ENCODE measurements around the gene TNFRSF25. TPM values are rescaled to one million over a fixed set of nuclear protein-coding genes. Genes with fewer than 3 reads are reported as not detected.

TNFRSF25 gene
- total and polyA plus RNA-seq, 10 of the 15 experiments (the other 5 are each of a cell fraction or from before 2014, with no cell fraction given): 0.23 to 8.6 (median 0.46) TPM; not detected in 5

DNA sequence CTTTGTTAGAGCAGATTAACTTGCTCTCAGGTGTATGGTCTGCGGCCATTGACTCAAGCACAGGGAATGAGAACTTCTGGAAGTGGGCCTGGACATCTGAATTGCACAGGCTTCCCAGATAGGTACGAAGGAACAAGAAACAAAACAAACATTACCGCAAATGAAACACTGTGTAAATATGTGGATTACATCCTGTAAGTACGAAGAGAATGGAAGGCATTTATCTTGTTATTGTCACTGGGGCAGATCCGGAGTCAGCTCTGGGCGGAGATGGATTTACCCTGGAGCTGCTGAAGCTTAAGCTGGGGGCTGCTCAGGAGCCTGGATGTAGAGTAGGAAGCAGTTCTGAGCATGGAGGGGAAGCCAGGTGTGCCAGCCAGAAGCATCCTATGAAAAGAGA lies 53.1 kb downstream of the TNFRSF25 start (continued):
- TF ChIP-seq MYC (IDR thresholded peaks at IDR 0.05; ENCODE audit: insufficient read depth, insufficient read length, insufficient replicate concordance, low read length, severe bottlenecking) (no peak), PAX8 (IDR thresholded peaks at IDR 0.05) (no peak), RBBP5 (conservative IDR thresholded peaks at IDR 0.05) (no peak), CBX3 (IDR thresholded peaks at IDR 0.05; ENCODE audit: borderline replicate concordance, low read depth) (no peak), WRNIP1 (IDR thresholded peaks at IDR 0.05; ENCODE audit: borderline replicate concordance, low read depth, low read length) (no peak), PAX5 (IDR thresholded peaks at IDR 0.05; ENCODE audit: borderline replicate concordance, low read depth, low read length) (no peak), NR2C1 (IDR thresholded peaks at IDR 0.05) (no peak), CUX1 (IDR thresholded peaks at IDR 0.05; ENCODE audit: insufficient replicate concordance, low read depth, low read length) (no peak), BCL3 (IDR thresholded peaks at IDR 0.05; ENCODE audit: borderline replicate concordance, insufficient read depth, low read depth, low read length, poor library complexity, severe bottlenecking) (no peak), EP300 (IDR thresholded peaks at IDR 0.05; ENCODE audit: borderline replicate concordance in 1 of 2, control insufficient read depth in 1 of 2, low read depth in 2 of 2, low read length in 2 of 2) (no peak), BMI1 (IDR thresholded peaks at IDR 0.05; ENCODE audit: borderline replicate concordance) (no peak), SMAD5 (IDR thresholded peaks at IDR 0.05; ENCODE audit: low read depth) (no peak)

Small RNA genes lying within 50 kb of the gene (microRNA-seq; reads per million reads assigned to microRNA genes)
- gene MIR4252: not detected

Small RNA genes lying within 50 kb of the gene (small RNA-seq; reads per million reads assigned to genes)
- not detected for gene MIR4252

Other genes starting within 250 kb of the TNFRSF25 start
Only the 7 nearest of the 14 such genes appear.
- 46.8 and 58.7 TPM in 2 replicates for gene ACOT7, start 72.4 kb downstream of the TNFRSF25 start, total RNA-seq (2014; rRNA removed)
- gene ACOT7, start 72.4 kb downstream of the TNFRSF25 start, total RNA-seq (2014; rRNA removed; fragmentation: Illumina TruSeq; extraction: Trizol): 26.2 and 26.6 TPM in 2 replicates
- gene ACOT7, start 72.4 kb downstream of the TNFRSF25 start, total RNA-seq (2021): 96.9 and 106 TPM in 2 replicates
- 25.1 and 63.8 TPM in 2 replicates for gene ACOT7, start 72.4 kb downstream of the TNFRSF25 start, polyA plus RNA-seq (2011; rRNA removed)
- 15.6 and 47.8 TPM in 2 replicates for gene ACOT7, start 72.4 kb downstream of the TNFRSF25 start, polyA plus RNA-seq (2014; fragmentation: Illumina TruSeq; extraction: Trizol)
- 10 to 100 TPM in 1 of 2 experiments, 1 to 10 TPM in 1; 8.9 to 20.2 TPM for gene ACOT7, start 72.4 kb downstream of the TNFRSF25 start, polyA plus RNA-seq (2014; fragmentation: Nextera tagmentation; extraction: Ambion mirVana)
- gene ACOT7, start 72.4 kb downstream of the TNFRSF25 start, polyA plus RNA-seq (2014; rRNA removed): 91.3 and 95.0 TPM in 2 replicates
- gene ACOT7, start 72.4 kb downstream of the TNFRSF25 start, polyA plus RNA-seq (2016; fragmentation: Nextera tagmentation; extraction: Ambion mirVana): 100 to 1,000 TPM; 190 to 206 TPM
- gene HES2, start 46.3 kb downstream of the TNFRSF25 start, total RNA-seq (2014; rRNA removed): 0.16 and 0.28 TPM in 2 replicates
- 0.13 and 0.14 TPM in 2 replicates for gene HES2, start 46.3 kb downstream of the TNFRSF25 start, total RNA-seq (2014; rRNA removed; fragmentation: Illumina TruSeq; extraction: Trizol)
- gene HES2, start 46.3 kb downstream of the TNFRSF25 start, total RNA-seq (2021): 0.32 and 1.0 TPM in 2 replicates
- 0.23 and 0.27 TPM in 2 replicates for gene HES2, start 46.3 kb downstream of the TNFRSF25 start, polyA plus RNA-seq (2011; rRNA removed)
- 0.13 and 0.16 TPM in 2 replicates for gene HES2, start 46.3 kb downstream of the TNFRSF25 start, polyA plus RNA-seq (2014; fragmentation: Illumina TruSeq; extraction: Trizol)
- gene HES2, start 46.3 kb downstream of the TNFRSF25 start, polyA plus RNA-seq (2014; fragmentation: Nextera tagmentation; extraction: Ambion mirVana): under 1 TPM; 0.13 TPM
- 0.16 and 0.49 TPM in 2 replicates for gene HES2, start 46.3 kb downstream of the TNFRSF25 start, polyA plus RNA-seq (2014; rRNA removed)
- 1 to 10 TPM; 1.2 to 2.0 TPM for gene HES2, start 46.3 kb downstream of the TNFRSF25 start, polyA plus RNA-seq (2016; fragmentation: Nextera tagmentation; extraction: Ambion mirVana)
- gene ESPN, start 41.4 kb downstream of the TNFRSF25 start, total RNA-seq (2014; rRNA removed): 0.44 TPM in 1 of 2 replicates, not detected in the other
- gene ESPN, start 41.4 kb downstream of the TNFRSF25 start, total RNA-seq (2014; rRNA removed; fragmentation: Illumina TruSeq; extraction: Trizol): not detected in 2 replicates
- 0.59 and 0.90 TPM in 2 replicates for gene ESPN, start 41.4 kb downstream of the TNFRSF25 start, total RNA-seq (2021)
- 0.19 and 0.71 TPM in 2 replicates for gene ESPN, start 41.4 kb downstream of the TNFRSF25 start, polyA plus RNA-seq (2011; rRNA removed)
- gene ESPN, start 41.4 kb downstream of the TNFRSF25 start, polyA plus RNA-seq (2014; fragmentation: Illumina TruSeq; extraction: Trizol): not detected in 2 replicates
- not detected for gene ESPN, start 41.4 kb downstream of the TNFRSF25 start, polyA plus RNA-seq (2014; fragmentation: Nextera tagmentation; extraction: Ambion mirVana)
- gene ESPN, start 41.4 kb downstream of the TNFRSF25 start, polyA plus RNA-seq (2014; rRNA removed): 0.18 and 0.28 TPM in 2 replicates
- gene ESPN, start 41.4 kb downstream of the TNFRSF25 start, polyA plus RNA-seq (2016; fragmentation: Nextera tagmentation; extraction: Ambion mirVana): not detected
- 0.33 and 0.51 TPM in 2 replicates for gene PLEKHG5, start 25.5 kb upstream of the TNFRSF25 start, total RNA-seq (2014; rRNA removed)
- 0.18 TPM in 2 replicates for gene PLEKHG5, start 25.5 kb upstream of the TNFRSF25 start, total RNA-seq (2014; rRNA removed; fragmentation: Illumina TruSeq; extraction: Trizol)
- gene PLEKHG5, start 25.5 kb upstream of the TNFRSF25 start, total RNA-seq (2021): 0.69 and 1.1 TPM in 2 replicates
- 0.19 and 0.48 TPM in 2 replicates for gene PLEKHG5, start 25.5 kb upstream of the TNFRSF25 start, polyA plus RNA-seq (2011; rRNA removed)
- 0.13 TPM in 1 of 2 replicates, not detected in the other for gene PLEKHG5, start 25.5 kb upstream of the TNFRSF25 start, polyA plus RNA-seq (2014; fragmentation: Illumina TruSeq; extraction: Trizol)
- gene PLEKHG5, start 25.5 kb upstream of the TNFRSF25 start, polyA plus RNA-seq (2014; fragmentation: Nextera tagmentation; extraction: Ambion mirVana): under 1 TPM in 1 of 2 experiments, not detected in 1; 0.04 TPM
- 0.69 and 0.79 TPM in 2 replicates for gene PLEKHG5, start 25.5 kb upstream of the TNFRSF25 start, polyA plus RNA-seq (2014; rRNA removed)
- under 1 TPM; 0.12 to 0.13 TPM for gene PLEKHG5, start 25.5 kb upstream of the TNFRSF25 start, polyA plus RNA-seq (2016; fragmentation: Nextera tagmentation; extraction: Ambion mirVana)
- 23.0 and 24.9 TPM in 2 replicates for gene NOL9, start 88.3 kb upstream of the TNFRSF25 start, total RNA-seq (2014; rRNA removed)
- 23.5 and 23.6 TPM in 2 replicates for gene NOL9, start 88.3 kb upstream of the TNFRSF25 start, total RNA-seq (2014; rRNA removed; fragmentation: Illumina TruSeq; extraction: Trizol)
- 28.7 and 35.9 TPM in 2 replicates for gene NOL9, start 88.3 kb upstream of the TNFRSF25 start, total RNA-seq (2021)
- gene NOL9, start 88.3 kb upstream of the TNFRSF25 start, polyA plus RNA-seq (2011; rRNA removed): 29.7 and 30.9 TPM in 2 replicates
- 10.9 and 14.0 TPM in 2 replicates for gene NOL9, start 88.3 kb upstream of the TNFRSF25 start, polyA plus RNA-seq (2014; fragmentation: Illumina TruSeq; extraction: Trizol)
- gene NOL9, start 88.3 kb upstream of the TNFRSF25 start, polyA plus RNA-seq (2014; fragmentation: Nextera tagmentation; extraction: Ambion mirVana): 1 to 10 TPM; 3.9 to 4.3 TPM
- 17.5 and 23.8 TPM in 2 replicates for gene NOL9, start 88.3 kb upstream of the TNFRSF25 start, polyA plus RNA-seq (2014; rRNA removed)
- gene NOL9, start 88.3 kb upstream of the TNFRSF25 start, polyA plus RNA-seq (2016; fragmentation: Nextera tagmentation; extraction: Ambion mirVana): 10 to 100 TPM; 22.9 to 24.6 TPM
- not detected in 2 replicates for gene TAS1R1, start 89.1 kb upstream of the TNFRSF25 start, total RNA-seq (2014; rRNA removed)
- not detected in 2 replicates for gene TAS1R1, start 89.1 kb upstream of the TNFRSF25 start, total RNA-seq (2014; rRNA removed; fragmentation: Illumina TruSeq; extraction: Trizol)
- 0.11 TPM in 1 of 2 replicates, not detected in the other for gene TAS1R1, start 89.1 kb upstream of the TNFRSF25 start, total RNA-seq (2021)
- not detected in 2 replicates for gene TAS1R1, start 89.1 kb upstream of the TNFRSF25 start, polyA plus RNA-seq (2011; rRNA removed)
- gene TAS1R1, start 89.1 kb upstream of the TNFRSF25 start, polyA plus RNA-seq (2014; fragmentation: Illumina TruSeq; extraction: Trizol): 0.03 TPM in 1 of 2 replicates, not detected in the other
- gene TAS1R1, start 89.1 kb upstream of the TNFRSF25 start, polyA plus RNA-seq (2014; fragmentation: Nextera tagmentation; extraction: Ambion mirVana): under 1 TPM in 1 of 2 experiments, not detected in 1; 0.04 TPM
- gene TAS1R1, start 89.1 kb upstream of the TNFRSF25 start, polyA plus RNA-seq (2014; rRNA removed): 0.06 and 0.10 TPM in 2 replicates
- gene TAS1R1, start 89.1 kb upstream of the TNFRSF25 start, polyA plus RNA-seq (2016; fragmentation: Nextera tagmentation; extraction: Ambion mirVana): not detected
- gene ZBTB48, start 113.8 kb upstream of the TNFRSF25 start, total RNA-seq (2014; rRNA removed): 13.6 and 16.3 TPM in 2 replicates
- 14.5 and 18.8 TPM in 2 replicates for gene ZBTB48, start 113.8 kb upstream of the TNFRSF25 start, total RNA-seq (2014; rRNA removed; fragmentation: Illumina TruSeq; extraction: Trizol)
- gene ZBTB48, start 113.8 kb upstream of the TNFRSF25 start, total RNA-seq (2021): 23.6 and 27.8 TPM in 2 replicates
- 10.8 and 17.2 TPM in 2 replicates for gene ZBTB48, start 113.8 kb upstream of the TNFRSF25 start, polyA plus RNA-seq (2011; rRNA removed)
- gene ZBTB48, start 113.8 kb upstream of the TNFRSF25 start, polyA plus RNA-seq (2014; fragmentation: Illumina TruSeq; extraction: Trizol): 7.6 and 9.9 TPM in 2 replicates
- 1 to 10 TPM in 1 of 2 experiments, under 1 TPM in 1; 1.00 to 3.3 TPM for gene ZBTB48, start 113.8 kb upstream of the TNFRSF25 start, polyA plus RNA-seq (2014; fragmentation: Nextera tagmentation; extraction: Ambion mirVana)
- gene ZBTB48, start 113.8 kb upstream of the TNFRSF25 start, polyA plus RNA-seq (2014; rRNA removed): 25.3 and 26.3 TPM in 2 replicates
- 10 to 100 TPM; 16.3 to 18.7 TPM for gene ZBTB48, start 113.8 kb upstream of the TNFRSF25 start, polyA plus RNA-seq (2016; fragmentation: Nextera tagmentation; extraction: Ambion mirVana)